Measurements from ENCODE around the gene TRIM5. TPM values are rescaled to one million over a fixed set of nuclear protein-coding genes. Genes with fewer than 3 reads are reported as not detected.

The TRIM5 gene
- total RNA-seq, 4 donors from 2014 or later: 12.3 to 21.7 (median 16.8) TPM

DNA sequence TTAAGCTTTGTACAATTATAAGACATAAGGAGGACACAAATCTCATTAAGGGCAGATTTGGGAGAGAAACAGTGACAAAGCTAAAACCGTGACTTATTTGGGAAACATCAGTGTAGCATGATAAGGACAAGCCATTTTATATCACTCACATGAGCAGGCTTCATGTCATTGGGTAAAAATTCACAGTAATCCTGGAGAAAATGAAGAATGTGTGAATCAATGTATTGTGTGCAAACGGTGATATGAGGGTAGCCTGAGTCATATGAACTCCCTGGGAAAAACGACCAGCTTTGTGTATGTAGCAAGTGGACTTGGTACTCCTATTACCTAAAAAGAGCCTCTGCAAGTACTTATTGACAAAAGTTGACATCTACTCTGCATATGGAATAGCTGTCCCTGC lies 66.1 kb downstream of the TRIM5 start:
- no peaks in the 10 kb centered on the region for H3K27me3 ChIP-seq
- H3K4me3 ChIP-seq: no peak overlapping the region
- TF ChIP-seq POLR2AphosphoS5 (IDR thresholded peaks at IDR 0.05) (no peak), POLR2A (IDR thresholded peaks at IDR 0.05) (no peak), EP300 (IDR thresholded peaks at IDR 0.05) (no peak)
- TF ChIP-seq, protein P1, sequence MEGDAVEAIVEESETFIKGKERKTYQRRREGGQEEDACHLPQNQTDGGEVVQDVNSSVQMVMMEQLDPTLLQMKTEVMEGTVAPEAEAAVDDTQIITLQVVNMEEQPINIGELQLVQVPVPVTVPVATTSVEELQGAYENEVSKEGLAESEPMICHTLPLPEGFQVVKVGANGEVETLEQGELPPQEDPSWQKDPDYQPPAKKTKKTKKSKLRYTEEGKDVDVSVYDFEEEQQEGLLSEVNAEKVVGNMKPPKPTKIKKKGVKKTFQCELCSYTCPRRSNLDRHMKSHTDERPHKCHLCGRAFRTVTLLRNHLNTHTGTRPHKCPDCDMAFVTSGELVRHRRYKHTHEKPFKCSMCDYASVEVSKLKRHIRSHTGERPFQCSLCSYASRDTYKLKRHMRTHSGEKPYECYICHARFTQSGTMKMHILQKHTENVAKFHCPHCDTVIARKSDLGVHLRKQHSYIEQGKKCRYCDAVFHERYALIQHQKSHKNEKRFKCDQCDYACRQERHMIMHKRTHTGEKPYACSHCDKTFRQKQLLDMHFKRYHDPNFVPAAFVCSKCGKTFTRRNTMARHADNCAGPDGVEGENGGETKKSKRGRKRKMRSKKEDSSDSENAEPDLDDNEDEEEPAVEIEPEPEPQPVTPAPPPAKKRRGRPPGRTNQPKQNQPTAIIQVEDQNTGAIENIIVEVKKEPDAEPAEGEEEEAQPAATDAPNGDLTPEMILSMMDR (IDR thresholded peaks at IDR 0.05): no peak
- no peaks in the 10 kb centered on the region for H3K36me3 ChIP-seq
- H3K9me3 ChIP-seq: no peaks in the 10 kb centered on the region
- WGBS: 84% methylated on average over 3 of the region's 3 CpGs
- H3K27ac ChIP-seq: no peak overlapping the region
- no peak for DNase-seq (ENCODE audit: low spot score in 2 of 2)
- H3K4me1 ChIP-seq: peaks cover 21% of the 10 kb centered on the region

Other genes starting within 250 kb of the TRIM5 start
- gene OR51I1, start 243.6 kb downstream of the TRIM5 start, total RNA-seq: not detected
- gene OR51I2, start 235.8 kb downstream of the TRIM5 start, total RNA-seq: not detected
- not detected for gene OR52D1, start 196.4 kb downstream of the TRIM5 start, total RNA-seq
- under 1 TPM in 1 of 4 donors, not detected in 3; 0.56 TPM for gene UBQLN3, start 175.1 kb downstream of the TRIM5 start, total RNA-seq
- gene UBQLNL, start 168.4 kb downstream of the TRIM5 start, total RNA-seq: 1 to 10 TPM in 2 of 4 donors, under 1 TPM in 1, not detected in 1; 0.26 to 3.6 (median 1.9) TPM
- 1 to 10 TPM in 1 of 4 donors, under 1 TPM in 1, not detected in 2; 0.85 to 2.1 TPM for gene OR52H1, start 136.5 kb downstream of the TRIM5 start, total RNA-seq
- not detected for gene OR52B6, start 104.2 kb downstream of the TRIM5 start, total RNA-seq
- gene TRIM6, start 88.4 kb downstream of the TRIM5 start, total RNA-seq: 1 to 10 TPM in 3 of 4 donors, under 1 TPM in 1; 0.72 to 4.8 (median 1.9) TPM
- gene TRIM34, start 60.1 kb downstream of the TRIM5 start, total RNA-seq: 1 to 10 TPM; 5.0 to 8.4 (median 7.2) TPM
- 10 to 100 TPM in 2 of 4 donors, 1 to 10 TPM in 2; 8.5 to 20.3 (median 13.6) TPM for gene TRIM22, start 4.7 kb upstream of the TRIM5 start, total RNA-seq
- not detected for gene OR56B1, start 51.4 kb upstream of the TRIM5 start, total RNA-seq
- not detected for gene OR52N4, start 69.2 kb upstream of the TRIM5 start, total RNA-seq
- gene OR52N5, start 98.3 kb upstream of the TRIM5 start, total RNA-seq: not detected
- not detected for gene OR52N1, start 106.2 kb upstream of the TRIM5 start, total RNA-seq
- not detected for gene OR52N2, start 123.8 kb upstream of the TRIM5 start, total RNA-seq
- not detected for gene OR52E6, start 156.8 kb upstream of the TRIM5 start, total RNA-seq
- not detected for gene OR52E8, start 172.6 kb upstream of the TRIM5 start, total RNA-seq
- gene OR52E4, start 195.6 kb upstream of the TRIM5 start, total RNA-seq: not detected
- gene OR52E5, start 208.1 kb upstream of the TRIM5 start, total RNA-seq: not detected